H1 (cell line): ENCODE results near the gene GPR137. TPM values are rescaled to one million over a fixed set of nuclear protein-coding genes. Genes with fewer than 3 reads are reported as not detected.

Experiments
- POLR2AphosphoS5 ChIP-seq: IDR thresholded peaks from 2 replicates; pipeline ENCODE4 v1.6.1; 2011; ENCODE audit warnings: low read depth, low read length
- RBBP5 ChIP-seq: IDR thresholded peaks from 2 replicates; pipeline ENCODE4 v1.7.1; 2012; ENCODE audit warnings: low read depth, mild to moderate bottlenecking, inconsistent platforms, low read length, moderate library complexity, borderline replicate concordance
- SAP30 ChIP-seq: fragments of 300-600 bp; sonication (generic); IDR thresholded peaks from 2 replicates; pipeline ENCODE4 v1.7.1; 2012; ENCODE audit warnings: low read length, moderate library complexity, mild to moderate bottlenecking, inconsistent platforms; ENCODE audit not compliant: insufficient read depth, insufficient replicate concordance
- polyA plus RNA-seq, 7 experiments: library from polyadenylated mRNA; depleted of rRNA in 3 of 7; stranded (reverse) in 5 of 7; unstranded in 2 of 7; fragments of >200 nt in 5 of 7; fragments of 200-250 nt in 2 of 7; gene quantifications; 1 replicate in 5 of 7; 2 replicates in 1 of 7; 4 replicates in 1 of 7; pipeline versions ENCODE4 v1.2.1 to v1.2.3, GENCODE V29; 2011 to 2013; ENCODE audit warnings: missing spikeins in 2 of 7, mixed read lengths in 2 of 7
- total RNA-seq: library from RNA; stranded (reverse); fragmentation: NEBNext Ultra II Directional; extraction: Animal tissue kit (Norgen Biotek cat#: 25700); gene quantifications from 2 replicates; pipeline ENCODE4 v1.2.1, GENCODE V29; 2021

Gene GPR137
- total and polyA plus RNA-seq, 2 of the 8 experiments (the other 6 are each of a cell fraction or from before 2014, with no cell fraction given): 36.2 to 37.8 TPM

DNA sequence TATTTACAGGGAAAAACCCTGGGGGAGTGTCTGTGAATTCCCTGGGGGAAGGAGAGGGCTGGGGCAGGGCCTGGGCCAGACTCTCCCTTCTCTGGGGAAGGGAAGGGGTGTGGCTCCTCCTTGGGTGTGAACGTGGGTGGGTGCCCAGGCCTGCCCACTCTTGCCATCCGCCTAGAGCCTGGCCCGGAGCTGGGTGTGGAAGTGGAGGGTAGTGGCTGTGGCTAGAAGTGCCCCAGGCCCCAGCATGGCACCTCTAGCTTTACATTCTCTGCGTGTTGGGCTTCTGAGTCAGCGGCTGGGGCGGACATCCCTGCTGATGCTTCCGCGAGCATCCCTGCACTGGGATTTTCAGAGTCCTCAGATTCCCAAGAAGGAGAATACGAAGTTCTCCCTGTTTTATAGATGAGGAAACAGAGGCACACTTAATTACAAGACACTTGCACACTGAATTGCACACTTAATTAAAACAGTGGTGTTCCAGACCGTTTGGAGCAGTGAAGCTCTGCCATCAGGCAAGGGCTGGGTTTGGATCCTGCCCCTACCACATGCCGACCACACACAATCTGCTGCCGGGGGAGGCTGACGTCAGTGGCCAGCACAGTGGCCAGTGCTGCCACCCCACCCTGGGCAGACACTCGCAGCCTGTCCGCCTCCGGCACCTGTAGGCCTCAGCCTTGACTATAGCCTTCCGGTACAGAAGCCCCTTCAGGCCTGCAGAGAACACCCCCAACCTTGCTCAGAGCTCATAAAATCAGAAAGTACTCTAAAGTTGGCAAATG, 8.8 kb upstream of the GPR137 start (continued):
- TF ChIP-seq SAP30: no peak
- TF ChIP-seq POLR2AphosphoS5: no peak
- TF ChIP-seq RBBP5: no peak
- TF ChIP-seq, all 59 proteins: peak for 0
